PC-9 (cell line): ENCODE data around the gene ETS2.

Experiments used
- EZH2 ChIP-seq: fragments of 200-600 bp; sonication (generic); IDR thresholded peaks from 2 replicates; pipeline ENCODE4 v1.8.0; 2017; ENCODE audit warnings: antibody characterized with exemption, low read depth
- TF ChIP-seq, protein P1 (sequence below): fragments of 200-600 bp; sonication (generic); conservative IDR thresholded peaks from 2 replicates; pipeline ENCODE4 v1.6.1; 2017; ENCODE audit warnings: mixed run types, antibody characterized with exemption, mild to moderate bottlenecking, moderate library complexity

DNA sequence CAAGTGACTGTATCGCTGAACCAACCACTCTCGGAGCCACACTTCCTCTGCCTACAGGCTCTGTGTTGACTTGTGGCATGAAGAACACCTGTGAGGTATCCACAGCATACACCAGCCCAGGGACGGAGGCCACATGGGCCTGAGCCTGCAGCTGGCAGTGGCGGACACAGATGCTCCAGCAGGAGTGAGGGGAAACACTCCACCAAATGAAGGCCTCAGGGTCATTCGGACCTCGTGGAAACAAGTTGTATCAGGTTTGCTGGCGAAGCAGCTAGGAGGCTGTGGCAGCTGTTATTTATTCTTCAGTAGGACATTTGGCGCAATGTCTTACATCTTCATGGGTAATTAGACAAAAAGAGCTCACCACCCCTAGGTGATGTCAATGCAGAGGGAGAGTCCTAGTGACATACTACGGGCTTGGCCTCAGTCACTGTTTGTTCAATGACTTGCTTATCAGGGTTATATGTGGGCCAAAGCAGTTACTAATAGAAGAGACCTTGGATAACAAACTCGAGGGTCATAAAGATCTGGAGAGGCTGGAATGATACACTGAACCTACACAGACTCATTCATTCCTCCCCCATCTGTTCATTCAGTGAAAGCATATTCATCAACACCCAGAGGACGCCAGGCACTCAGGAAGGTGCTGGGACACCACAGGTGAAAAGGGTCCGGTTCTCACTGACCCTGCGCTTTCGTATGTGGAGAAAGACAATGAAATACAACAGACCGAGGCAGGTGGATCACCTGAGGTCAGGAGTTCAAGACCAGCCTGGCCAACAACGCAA, 11.6 kb upstream of the ETS2 start:
- TF ChIP-seq, protein P1, sequence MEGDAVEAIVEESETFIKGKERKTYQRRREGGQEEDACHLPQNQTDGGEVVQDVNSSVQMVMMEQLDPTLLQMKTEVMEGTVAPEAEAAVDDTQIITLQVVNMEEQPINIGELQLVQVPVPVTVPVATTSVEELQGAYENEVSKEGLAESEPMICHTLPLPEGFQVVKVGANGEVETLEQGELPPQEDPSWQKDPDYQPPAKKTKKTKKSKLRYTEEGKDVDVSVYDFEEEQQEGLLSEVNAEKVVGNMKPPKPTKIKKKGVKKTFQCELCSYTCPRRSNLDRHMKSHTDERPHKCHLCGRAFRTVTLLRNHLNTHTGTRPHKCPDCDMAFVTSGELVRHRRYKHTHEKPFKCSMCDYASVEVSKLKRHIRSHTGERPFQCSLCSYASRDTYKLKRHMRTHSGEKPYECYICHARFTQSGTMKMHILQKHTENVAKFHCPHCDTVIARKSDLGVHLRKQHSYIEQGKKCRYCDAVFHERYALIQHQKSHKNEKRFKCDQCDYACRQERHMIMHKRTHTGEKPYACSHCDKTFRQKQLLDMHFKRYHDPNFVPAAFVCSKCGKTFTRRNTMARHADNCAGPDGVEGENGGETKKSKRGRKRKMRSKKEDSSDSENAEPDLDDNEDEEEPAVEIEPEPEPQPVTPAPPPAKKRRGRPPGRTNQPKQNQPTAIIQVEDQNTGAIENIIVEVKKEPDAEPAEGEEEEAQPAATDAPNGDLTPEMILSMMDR = no peak
- TF ChIP-seq EZH2 = no peak
